Measurements from ENCODE around the gene CELSR1.

Gene CELSR1

GRCh38 chr22:46457502-46458488 lies 79.6 kb downstream of the CELSR1 start:
- no peak for DNase-seq

GRCh38 chr22:46456818-46457163 lies 80.6 kb downstream of the CELSR1 start:
- DNase-seq, result no peak

- DNase-seq, result no peak
Measured at GRCh38 chr22:46455446-46455845, 82.0 kb downstream of the CELSR1 start.

GRCh38 chr22:46454504-46455269 lies 82.7 kb downstream of the CELSR1 start:
- no peak for DNase-seq

GRCh38 chr22:46453829-46454503 lies 83.5 kb downstream of the CELSR1 start:
- DNase-seq, result no peak

GRCh38 chr22:46453006-46453828 lies 84.2 kb downstream of the CELSR1 start:
- DNase-seq, result no peak

- DNase-seq, result no peak
Measured at GRCh38 chr22:46452195-46453005, 85.0 kb downstream of the CELSR1 start.

- no peak for DNase-seq
Measured at GRCh38 chr22:46451741-46452140, 85.7 kb downstream of the CELSR1 start.

- DNase-seq, result no peak
Measured at GRCh38 chr22:46450931-46451561, 86.4 kb downstream of the CELSR1 start.

GRCh38 chr22:46449974-46450745 lies 87.3 kb downstream of the CELSR1 start:
- DNase-seq, result no peak

- no peak for DNase-seq
Measured at GRCh38 chr22:46449116-46449691, 88.2 kb downstream of the CELSR1 start.

- no peak for DNase-seq
Measured at GRCh38 chr22:46448333-46448732, 89.1 kb downstream of the CELSR1 start.

- no peak for DNase-seq
Measured at GRCh38 chr22:46447906-46448305, 89.5 kb downstream of the CELSR1 start.

- no peak for DNase-seq
Measured at GRCh38 chr22:46446799-46447198, 90.6 kb downstream of the CELSR1 start.

GRCh38 chr22:46445771-46446420 lies 91.5 kb downstream of the CELSR1 start:
- no peak for DNase-seq

- no peak for DNase-seq
Measured at GRCh38 chr22:46444390-46444854, 93.0 kb downstream of the CELSR1 start.

- DNase-seq, result no peak
Measured at GRCh38 chr22:46443850-46444389, 93.5 kb downstream of the CELSR1 start.

GRCh38 chr22:46442217-46442853 lies 95.1 kb downstream of the CELSR1 start:
- DNase-seq, result no peak

All from CD4-positive, alpha-beta T cell treated with Interleukin-12 subunit alpha and Interleukin-12 subunit beta, for 1 hour (primary cell).